GM19438 (cell line): ENCODE measurements around the gene ELF4.

Experiments
- ATAC-seq: cut with Tn5 transposase; IDR thresholded peaks from one replicate; pipeline ENCODE4 v1.9.1; 2021; ENCODE audit warnings: low read depth; ENCODE audit not compliant: unreplicated experiment

ELF4 gene

GRCh38 chrX:130110379-130111219 is at the start of gene ELF4:
Gene ELF4 (minus strand): TSS chrX:130110497. CDS start chrX:130081330, 29,167 bp downstream.
- ATAC-seq = no peak

DNA sequence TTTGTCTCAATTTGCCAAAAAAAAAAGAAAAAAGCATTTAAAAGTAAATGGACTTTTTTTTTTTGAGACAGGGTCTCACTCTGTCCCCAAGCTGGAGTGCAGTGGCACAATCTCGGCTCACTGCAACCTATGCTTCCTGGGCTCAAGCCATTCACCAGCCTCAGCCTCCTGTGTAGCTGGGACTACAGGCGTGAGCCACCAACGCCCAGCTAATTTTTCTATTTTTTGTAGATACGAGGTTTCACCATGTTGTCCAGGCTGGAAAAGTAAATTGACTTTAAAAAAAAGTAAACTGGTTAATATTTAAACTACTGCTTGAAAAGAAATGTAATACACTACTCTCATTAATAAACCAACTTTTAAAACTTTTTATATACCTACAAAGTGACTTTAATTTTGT is 49.5 kb upstream of the ELF4 start:
- ATAC-seq = no peak

- ATAC-seq = no peak
These were observed 48.0 kb upstream of the ELF4 start for GRCh38 chrX:130158311-130158710.

- ATAC-seq = no peak
These were observed 45.3 kb upstream of the ELF4 start for GRCh38 chrX:130155564-130155963.

DNA sequence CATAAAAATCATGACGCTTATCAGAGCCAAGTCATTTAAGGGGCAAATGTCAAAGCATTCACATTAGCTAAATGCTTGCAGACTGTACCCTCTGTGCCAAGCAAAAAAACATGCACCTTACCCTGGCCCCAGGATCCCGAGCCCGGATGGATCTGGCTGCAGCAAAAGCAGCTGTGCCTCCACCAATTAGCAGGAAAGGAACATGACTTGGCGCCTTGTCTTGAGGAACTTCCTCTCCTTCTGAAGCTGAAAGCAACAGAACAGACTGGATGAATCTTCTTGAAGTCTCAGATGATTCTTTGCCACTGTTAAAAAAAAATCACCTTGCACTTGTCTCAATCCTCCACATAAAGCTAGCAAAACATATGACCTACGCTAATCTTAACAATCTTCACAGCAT is 37.3 kb upstream of the ELF4 start:
- no peak for ATAC-seq

- ATAC-seq = no peak
These were observed 34.8 kb upstream of the ELF4 start for GRCh38 chrX:130145123-130145522.

GRCh38 chrX:130144509-130144908 is 34.2 kb upstream of the ELF4 start:
- no peak for ATAC-seq

GRCh38 chrX:130139474-130140201 is 29.3 kb upstream of the ELF4 start:
- ATAC-seq = no peak

- no peak for ATAC-seq
These were observed 26.7 kb upstream of the ELF4 start for GRCh38 chrX:130136961-130137360.

DNA sequence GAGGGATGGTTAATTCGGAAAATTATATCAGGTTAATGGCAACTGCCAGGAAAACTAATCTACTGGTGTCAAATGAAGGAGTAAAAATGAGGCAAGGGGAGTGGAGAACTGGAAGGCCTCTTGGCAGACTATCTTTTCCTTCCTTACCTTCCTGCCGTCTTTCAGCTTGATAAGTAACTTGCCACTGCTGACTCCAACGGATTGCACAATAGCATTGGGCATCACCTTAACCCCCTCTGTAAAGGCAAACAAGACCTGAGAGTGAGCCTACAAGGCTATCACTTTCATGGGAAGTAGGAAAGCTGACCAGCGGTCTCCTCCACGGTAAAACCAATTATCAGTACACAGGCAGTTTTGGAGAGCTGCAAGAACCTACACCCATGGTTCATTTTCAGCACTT is 26.2 kb upstream of the ELF4 start:
- no peak for ATAC-seq

DNA sequence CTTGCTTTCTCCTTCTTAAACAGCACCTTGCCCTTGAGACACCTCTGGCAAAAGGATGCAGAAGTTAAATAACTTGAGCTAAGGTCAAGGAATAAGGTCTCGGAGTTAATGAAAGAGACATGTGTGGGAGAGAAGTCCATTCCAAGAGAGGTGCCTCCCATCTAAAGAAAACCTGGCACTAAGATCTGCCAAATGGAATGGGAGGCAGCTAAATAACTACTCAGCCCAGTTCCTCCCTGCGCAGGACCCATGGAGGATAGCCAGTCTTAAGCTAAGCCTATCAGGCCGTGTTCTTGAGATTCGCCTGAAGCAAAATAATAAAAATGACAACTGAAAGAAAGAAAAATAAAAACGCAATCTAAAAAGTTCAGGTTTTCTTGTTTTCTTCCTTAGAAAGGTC is 20.7 kb upstream of the ELF4 start:
- ATAC-seq = no peak

GRCh38 chrX:130125091-130125874 is 15.0 kb upstream of the ELF4 start:
- no peak for ATAC-seq

- no peak for ATAC-seq
These were observed 14.3 kb upstream of the ELF4 start for GRCh38 chrX:130124577-130124976.

- ATAC-seq = no peak
These were observed 11.2 kb upstream of the ELF4 start for GRCh38 chrX:130121505-130121800.

- peak; percentile 58 for ATAC-seq
These were observed 10.6 kb upstream of the ELF4 start for GRCh38 chrX:130120746-130121504.

GRCh38 chrX:130120321-130120731 is 10.0 kb upstream of the ELF4 start:
- peak; percentile 46 for ATAC-seq

GRCh38 chrX:130119312-130119898 is 9.1 kb upstream of the ELF4 start:
- no peak for ATAC-seq

DNA sequence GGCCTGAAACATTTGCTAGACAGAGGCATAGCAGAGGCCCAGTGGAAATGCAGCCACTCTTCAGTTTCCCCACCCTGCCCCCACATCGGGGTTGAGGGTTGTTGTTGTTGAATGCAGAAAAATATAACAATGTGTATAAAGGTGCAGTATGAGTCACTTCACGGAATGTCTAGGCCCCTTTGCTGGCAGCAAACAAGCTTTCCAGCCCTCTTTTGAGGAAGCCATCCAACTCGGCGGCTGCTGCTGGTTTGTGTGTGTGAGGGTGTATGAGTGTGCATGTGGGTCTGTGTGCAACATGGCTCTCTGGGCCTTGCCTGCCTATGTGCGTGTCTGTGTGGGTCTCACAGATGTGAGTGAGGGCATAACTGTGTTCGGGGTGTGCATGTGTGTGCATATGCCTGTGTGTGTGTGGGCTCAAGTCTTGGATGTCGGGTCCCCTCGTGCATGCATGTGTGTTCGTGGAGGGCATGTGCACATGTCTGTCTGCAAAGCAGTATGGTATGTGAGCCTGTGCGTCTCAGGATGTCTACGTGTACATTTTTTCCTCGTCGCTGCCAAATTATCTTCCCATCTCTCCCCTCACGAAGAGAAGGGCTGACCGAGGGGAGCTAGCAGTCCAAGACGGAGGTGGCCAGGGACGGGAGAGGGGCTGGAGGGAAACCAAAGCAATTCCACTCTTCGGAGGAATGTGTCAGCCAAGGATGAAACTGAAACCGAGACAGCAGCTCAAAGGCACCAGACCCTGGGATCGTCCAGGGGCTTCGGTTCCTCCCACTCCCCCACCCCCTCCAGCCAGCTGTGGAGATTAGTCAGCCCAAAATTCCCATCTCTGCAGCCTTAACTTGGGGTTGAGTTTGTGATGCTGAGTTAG is 8.4 kb upstream of the ELF4 start:
- ATAC-seq = no peak

- no peak for ATAC-seq
These were observed 6.9 kb upstream of the ELF4 start for GRCh38 chrX:130117166-130117565.
